Bone marrow (tissue), 2 donors: Measurements from ENCODE around the gene CPNE7.
A peak's percentile ranks its signal among the peaks of the same experiment; 100 is the strongest.

Experiments
- DNase-seq, 2 donors: peaks; one replicate each; lab custom pipeline; 2025; lab: John Stamatoyannopoulos, UW

The CPNE7 gene

DNA sequence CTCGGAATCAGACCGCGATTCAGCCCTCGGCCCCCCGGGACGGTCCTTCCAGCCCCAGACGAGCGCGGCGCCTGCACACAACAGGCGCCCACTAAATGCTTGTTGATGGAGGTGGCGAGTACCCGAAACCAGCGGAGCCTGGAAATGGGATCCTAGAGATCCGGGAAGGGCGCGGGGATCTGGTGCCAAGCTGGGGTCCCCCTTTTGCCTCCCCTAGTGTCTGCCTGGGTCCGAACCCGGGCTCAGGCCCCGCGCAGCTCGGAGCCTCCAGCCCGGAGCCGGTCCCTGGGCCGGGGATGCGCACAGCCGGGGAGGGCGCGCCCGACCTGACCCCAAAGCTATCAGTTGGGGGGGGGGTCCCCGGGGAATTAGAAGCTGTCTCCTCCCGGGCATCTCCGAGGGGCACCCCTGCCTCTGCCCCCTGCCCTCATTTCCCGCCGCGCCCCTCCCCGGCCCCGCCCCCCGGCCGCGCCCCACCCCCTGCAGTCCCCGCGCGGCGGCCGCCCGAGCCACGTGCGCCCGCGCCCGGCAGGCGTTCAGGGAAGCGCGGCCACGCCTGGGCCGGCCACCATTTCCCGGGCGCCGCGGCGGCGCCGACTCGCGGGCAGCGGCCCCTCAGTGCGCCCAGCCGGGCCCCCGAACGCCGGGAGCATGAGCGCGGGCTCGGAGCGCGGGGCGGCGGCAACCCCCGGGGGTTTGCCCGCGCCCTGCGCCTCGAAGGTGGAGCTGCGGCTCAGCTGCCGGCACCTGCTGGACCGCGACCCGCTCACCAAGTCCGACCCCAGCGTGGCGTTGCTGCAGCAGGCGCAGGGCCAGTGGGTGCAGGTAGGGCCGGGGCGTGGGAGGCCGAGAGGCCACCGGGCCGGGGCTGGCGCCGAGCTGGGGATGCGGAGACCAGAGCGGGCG, at the start of gene CPNE7:
Gene CPNE7, plus strand, starts transcription at position 512 of the 906 bp plus-strand sequence. Its CDS starts 140 bp downstream, at position 652.
- DNase-seq = no peak

DNA sequence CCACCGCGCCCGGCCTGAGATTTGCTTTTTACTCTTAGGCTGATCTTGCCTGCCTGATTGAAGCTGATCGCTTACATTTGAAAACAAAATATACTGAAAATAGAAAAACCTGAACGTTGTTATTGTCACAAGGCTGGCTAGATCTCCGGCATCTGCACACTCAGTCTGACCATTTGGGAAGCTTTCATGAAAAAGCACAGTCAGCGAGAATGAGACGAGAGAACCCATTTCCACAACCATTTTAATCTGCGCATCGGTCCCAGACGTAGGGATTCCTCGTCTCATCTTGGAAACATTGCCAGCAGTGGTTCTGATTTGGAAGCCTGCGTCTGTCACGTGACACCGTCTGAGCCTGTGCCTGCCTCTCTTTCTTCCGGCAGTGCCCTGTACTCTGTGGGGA, 46.5 kb upstream of the CPNE7 start:
- DNase-seq = no peak

DNA sequence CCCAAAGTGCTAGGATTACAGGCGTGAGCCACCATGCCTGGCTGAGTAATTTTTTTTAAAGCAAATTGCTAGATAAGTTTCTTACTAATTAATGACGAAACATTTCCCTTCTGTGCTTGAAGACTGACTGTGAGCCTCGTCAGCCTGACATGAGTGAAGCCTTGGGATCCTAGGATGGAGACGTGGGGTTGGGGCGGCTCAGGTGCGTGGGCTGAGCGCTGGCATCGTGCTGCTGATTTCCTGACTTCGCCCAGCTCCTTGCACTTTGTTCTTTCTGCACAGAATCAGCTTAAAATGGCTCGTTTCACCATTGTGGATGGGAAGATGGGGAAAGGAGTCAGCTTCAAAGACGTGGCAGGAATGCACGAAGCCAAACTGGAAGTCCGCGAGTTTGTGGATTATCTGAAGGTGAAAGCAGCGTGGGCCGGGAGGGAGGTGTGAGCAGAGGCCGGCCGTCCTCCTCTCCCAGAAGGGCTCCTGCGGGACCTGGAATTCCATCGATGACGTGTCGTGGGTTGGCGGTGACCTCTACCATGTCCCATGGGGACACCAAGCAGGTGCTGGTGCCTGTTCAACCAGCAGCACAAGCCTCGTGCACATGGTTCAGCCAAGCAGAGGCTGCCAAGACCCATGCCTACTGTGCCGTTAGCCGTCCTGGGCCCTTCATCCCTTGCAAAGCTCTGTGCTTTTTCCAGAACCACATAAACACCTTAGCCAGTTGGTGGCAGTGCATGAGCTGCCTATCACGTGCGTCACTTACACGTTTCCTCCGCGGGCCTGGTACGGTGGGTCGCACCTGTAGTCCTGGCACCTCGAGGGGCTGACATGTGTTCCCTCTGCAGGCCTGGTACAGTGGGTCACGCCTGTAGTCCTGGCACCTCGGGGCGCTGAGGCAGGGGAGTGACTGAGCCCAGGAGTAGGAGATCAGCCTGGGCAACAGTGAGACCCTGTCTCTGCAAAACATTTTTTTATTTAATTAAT, 44.9 kb upstream of the CPNE7 start:
- DNase-seq = no peak

DNA sequence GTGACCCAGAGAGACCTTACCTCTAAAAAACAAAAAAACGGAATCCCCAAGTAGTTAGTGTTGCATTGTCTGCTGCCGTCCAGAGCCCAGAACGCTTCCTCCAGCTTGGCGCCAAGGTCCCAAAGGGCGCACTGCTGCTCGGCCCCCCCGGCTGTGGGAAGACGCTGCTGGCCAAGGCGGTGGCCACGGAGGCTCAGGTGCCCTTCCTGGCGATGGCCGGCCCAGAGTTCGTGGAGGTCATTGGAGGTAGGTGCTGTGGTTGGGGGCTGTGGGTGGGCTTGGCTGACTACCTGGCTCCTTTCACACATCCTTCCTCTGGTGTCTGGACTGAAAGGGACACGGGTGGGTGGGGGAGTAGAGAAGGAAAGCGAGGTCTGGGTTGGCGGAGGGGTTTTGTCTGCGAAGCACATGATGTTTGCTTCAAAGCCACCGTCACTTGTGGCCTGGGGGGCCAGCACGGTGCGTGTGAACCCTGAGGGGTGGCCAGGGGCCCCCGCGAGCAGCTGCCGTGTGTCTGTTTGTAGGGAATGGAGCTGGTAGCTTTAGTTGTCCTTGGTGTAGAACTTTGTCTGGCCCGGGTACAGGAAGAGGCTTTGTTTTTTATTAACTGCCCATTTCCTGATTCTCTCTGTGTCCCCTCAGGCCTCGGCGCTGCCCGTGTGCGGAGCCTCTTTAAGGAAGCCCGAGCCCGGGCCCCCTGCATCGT, 43.6 kb upstream of the CPNE7 start:
- DNase-seq = no peak

DNA sequence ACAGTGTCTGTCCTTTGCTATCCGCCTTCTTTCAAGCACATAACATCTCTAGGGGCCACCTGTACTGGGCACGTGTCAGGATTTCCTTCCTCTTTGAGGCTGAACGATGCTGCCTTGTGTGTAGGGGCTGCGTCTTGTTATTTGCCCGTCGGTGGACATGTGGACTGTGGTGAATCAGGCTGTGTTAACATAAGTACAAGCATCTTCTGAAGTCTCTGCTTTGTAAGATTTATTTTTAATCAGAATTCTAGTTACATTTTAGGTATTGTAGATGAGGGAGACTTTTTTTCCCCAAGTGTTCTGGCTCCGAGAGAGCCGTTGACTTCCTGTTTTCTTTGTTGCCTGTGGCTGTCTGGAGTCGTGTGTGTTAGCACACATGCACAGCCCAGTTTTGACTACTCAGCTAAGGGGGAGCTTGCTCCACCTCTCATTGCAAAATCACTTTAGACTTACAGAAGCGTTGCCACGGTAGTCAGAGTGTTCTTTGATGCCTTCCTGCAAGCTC, 41.3 kb upstream of the CPNE7 start:
- peak; percentile 41 to 95 for DNase-seq

DNA sequence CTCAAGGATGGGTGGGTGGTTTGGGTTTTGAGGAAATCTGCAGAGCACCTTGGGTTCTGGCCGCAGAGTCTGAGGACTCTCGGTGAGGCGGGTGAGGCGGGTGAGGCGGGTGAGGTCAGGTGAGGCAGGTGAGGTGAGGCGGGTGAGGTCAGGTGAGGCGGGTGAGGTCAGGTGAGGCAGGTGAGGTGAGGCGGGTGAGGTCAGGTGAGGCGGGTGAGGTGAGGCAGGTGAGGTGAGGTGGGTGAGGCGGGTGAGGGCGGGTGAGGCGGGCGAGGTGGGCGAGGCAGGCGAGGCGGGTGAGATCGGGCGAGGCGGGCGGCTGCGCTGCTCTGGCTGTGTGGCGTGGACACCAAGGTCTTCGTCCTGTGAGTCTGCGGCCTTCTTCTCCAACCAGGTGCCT, 39.2 kb upstream of the CPNE7 start:
- DNase-seq = no peak

DNA sequence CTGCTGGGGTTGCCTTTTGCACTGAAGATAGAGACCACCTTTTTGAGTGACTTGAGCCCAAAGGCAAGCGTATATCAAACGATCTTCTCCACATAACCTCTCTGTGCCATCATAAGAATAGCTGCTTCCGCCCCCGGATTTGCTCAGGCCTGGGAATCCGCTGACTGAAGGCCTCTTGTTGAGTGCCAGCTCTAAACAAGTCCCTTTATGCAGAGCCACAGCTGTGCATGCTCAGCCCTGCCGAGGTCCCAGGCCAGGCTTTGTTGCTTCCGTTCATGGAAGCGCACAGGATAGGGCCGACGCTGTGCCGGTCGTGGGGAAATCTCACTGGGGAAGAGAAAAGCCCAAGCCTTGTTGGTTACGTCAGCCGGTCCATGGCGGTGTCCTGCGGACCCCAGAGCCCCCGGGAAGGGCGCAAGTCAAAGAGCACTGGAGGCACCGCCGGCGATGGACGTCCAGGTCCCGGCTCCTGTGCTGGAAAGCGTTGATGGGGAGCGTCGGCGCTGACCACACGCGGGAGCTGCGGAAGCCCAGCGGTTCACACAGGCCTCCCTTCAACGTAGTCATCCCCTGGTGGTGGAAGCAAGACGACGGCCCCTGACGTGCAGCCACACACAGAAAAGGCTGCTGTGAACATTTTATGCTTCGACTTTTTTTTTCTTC, 38.5 kb upstream of the CPNE7 start:
- DNase-seq = no peak

DNA sequence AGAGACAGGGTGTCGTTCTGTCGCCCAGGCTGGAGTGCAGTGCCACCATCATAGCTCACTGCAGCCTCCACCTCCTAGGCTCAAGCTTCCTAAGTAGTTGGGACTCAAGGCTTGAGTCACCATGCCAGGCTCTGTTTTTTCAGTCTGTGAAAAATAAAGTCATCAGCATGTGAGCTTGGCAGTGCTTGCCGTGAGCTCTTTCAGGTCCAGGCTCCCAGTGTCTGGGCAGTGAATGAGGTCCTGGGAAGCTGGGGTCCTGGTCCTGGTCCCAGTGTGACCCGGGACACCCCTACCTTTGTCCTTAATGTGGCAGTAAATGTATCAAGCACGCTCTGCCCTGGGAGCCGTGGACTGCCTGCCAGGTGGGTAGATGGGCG, 38.0 kb upstream of the CPNE7 start:
- DNase-seq = no peak

DNA sequence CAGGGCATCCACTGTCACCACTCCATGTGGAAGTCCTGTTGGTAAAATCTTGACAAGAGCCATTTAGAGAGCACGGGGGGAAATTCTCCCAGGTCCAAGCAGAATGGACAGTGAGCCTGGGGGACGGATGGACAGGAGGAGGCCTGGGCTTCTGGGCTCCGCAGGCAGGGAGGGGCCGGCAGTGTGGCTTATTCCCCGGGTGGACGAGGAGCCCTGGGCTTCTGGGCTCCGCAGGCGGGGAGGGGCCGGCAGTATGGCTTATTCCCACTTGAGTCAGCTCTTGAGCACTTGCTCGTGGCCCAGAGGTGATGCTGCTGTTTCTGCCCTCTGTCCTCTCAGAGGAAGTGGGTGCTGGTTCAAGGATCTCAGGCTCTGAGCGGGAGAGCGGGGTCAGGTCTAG, 37.3 kb upstream of the CPNE7 start:
- DNase-seq = no peak

DNA sequence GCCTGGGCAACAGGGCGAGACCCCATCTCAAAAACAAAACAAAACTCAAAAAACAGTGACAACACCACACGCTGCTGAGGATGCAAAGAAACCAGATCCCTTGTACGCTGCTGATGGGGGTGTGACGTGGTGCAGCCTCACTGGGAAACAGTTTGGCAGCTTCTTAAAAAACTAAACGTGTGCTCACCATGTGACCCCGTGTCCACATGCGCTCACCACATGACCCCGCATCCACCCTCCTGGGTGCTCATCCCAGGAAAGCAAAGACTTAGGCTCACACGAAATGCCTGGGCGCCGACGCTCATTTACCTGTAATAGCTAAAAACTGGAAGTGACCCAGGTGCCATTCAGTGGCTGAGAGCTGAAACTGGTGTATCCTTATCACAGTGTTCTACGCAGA, 35.0 kb upstream of the CPNE7 start:
- DNase-seq = no peak

DNA sequence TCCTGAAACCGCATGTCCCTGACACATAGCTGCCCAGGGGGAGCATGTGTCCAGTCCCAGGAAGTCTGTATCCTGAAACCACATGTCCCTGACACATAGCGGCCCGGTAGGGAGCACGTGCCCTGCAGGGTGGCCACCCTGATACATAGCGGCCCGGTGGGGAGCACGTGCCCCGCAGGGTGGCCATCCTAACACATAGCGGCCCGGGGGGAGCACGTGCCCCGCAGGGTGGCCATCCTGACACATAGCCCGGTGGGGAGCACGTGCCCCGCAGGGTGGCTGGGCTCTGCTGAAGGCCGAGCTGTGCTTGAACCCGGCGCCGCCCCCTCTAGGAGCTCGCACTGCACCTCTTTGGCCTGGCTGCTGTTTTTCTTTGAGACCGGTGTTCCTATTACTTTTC, 33.8 kb upstream of the CPNE7 start:
- DNase-seq = no peak

DNA sequence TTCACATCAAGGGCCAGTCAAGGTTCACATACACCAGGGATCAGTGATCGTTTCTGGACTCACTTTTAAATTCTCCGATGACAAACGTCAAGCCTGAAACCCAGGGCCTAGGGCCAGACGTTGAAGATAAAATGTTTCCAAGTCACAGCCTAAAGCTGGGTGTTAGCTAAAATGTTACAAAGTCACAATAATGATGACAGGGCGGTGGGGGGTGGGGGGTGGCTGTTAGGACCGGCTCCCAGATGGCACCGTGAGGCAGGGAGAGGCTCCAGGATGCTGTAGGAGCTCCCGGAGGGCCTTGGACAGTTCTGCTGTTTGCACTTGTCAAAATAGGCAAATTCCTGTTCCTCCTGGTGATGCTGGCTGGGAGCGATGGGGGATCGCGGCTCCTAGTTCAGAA, 31.4 kb upstream of the CPNE7 start:
- DNase-seq = no peak

DNA sequence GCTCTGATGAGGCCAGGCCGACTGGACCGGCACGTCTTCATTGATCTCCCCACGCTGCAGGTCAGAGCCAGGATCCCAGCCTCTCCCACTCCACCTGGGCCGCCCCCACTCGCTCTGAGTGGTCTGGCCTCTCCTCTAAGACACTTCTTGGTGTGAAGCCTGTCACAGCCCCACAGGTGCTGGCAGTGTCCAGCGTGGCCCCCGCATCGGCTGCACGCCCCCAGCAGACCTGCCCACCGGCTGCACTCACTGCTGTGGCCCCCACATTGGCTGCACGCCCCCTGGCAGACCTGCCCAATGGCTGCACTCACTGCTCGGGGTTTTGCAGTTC, 30.9 kb upstream of the CPNE7 start:
- no peak for DNase-seq

DNA sequence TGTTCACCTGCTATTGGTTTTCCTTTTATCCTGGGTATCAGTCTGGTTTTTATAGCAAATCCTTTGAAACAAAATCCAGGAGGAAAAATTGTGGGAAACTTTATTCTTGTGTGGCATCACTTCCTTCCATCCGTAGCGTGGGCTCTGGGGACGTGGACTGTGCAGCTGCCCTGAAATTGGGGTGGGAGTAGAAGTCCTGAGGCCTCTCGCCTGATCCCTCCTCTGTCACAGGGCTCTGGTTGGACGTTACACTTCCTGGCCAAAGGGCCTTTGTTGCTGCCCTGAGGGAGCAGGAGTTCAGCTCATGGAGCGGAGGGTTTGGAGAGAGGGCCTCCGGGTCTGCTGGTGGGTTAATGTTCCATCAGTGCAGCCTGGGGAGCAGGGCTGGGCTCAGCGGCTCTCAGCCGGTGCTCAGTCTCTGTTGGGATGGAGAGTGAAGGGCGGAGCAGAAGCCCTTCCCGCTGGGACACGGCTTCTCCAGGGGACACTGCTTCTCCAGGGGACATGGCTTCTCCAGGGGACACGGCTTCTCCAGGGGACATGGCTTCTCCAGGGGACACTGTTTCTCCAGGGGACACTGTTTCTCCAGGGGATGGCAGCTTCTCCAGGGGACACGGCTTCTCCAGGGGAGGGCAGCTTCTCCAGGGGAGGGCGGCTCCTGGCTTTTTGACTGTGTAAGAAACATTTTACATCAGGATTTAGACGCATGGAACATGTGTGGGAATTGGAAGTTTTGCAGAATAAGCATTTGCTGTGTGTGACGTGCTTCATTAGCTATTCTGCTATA, 30.3 kb upstream of the CPNE7 start:
- DNase-seq = no peak

DNA sequence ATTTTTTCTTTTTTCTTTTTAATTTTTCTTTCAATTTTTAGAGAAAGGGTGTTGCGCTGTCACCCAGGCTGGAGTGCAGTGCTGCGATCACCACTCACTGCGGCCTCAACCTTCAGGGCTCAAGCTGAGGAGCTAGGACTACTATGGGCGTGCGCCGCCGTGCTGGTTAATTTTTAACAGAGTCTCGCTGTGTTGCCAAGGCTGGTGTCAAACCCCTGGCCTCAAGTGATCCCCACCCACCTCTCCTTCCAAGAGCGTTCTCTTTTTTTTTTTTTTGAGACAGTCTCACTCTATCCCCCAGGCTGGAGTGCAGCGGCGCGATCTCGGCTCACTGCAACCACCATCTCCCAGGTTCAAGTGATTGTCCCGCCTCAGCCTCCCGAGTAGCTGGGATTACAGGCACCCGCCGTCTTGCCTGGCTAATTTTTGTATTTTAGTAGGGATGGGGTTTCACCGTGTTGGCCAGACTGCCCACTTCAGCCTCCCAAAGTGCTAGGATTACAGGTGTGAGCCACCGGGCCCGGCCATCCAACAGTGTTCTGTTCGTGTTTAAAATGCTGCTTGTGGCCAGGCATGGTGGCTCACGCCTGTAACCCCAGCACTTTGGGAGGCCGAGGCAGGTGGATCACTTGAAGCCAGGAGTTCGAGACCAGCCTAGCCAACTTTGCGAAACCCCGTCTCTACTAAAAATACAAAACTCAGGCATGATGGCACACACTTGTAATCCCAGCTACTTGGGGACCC, 29.6 kb upstream of the CPNE7 start:
- no peak for DNase-seq

DNA sequence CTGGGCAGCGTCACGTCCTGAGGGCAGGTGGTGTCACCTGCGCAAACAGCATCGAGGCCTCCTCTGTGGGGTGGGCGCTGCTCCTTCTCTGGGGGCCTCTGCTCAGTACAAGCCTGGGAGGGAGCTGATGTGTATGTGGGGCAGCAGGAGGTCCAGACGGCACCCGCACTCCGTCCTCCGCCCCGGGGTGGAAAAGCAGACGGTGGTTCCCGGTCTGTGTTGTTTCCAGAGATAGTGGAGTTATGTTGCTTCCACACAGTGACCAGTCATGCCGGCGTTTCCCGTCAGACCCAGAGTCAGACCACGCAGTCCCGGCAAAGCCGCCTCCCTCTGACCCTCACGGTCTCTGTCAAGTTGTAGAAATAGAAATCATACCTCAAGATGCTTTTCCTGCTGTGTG, 28.8 kb upstream of the CPNE7 start:
- DNase-seq = no peak

DNA sequence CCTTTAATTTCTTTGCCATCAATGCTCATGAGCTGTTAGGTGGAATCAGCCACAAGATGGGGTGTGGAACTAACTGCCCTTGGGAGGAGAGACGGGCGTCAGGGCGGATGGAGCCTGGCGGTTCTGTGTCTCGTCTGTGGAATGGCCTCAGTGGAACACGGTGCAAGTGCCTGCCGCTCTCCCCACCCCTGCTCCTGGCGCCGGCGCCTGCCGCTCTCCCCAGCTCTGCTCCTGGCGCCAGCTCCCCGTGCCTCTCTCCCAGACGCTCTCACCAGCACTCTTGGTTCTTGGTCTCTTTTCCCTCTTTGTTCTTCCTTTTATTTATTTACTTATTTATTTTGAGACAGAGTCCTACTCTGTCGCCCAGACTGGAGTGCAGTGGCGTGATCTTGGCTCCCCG, 28.3 kb upstream of the CPNE7 start:
- DNase-seq = no peak

DNA sequence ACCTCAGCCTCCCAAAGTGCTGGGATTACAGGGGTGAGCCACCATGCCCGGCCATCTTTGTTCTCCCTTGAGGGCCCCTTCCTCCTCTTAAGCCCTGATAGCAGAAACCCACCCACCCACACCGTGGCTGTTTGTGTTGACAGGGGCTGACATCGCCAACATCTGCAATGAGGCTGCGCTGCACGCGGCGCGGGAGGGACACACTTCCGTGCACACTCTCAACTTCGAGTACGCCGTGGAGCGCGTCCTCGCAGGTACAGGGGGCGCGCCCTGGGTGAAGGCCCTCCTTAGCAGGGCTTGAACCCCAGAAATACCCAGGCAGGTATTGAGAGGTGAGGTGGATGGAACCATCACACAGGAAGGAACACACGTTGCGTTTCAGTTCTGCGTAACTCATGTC, 27.7 kb upstream of the CPNE7 start:
- DNase-seq = no peak

DNA sequence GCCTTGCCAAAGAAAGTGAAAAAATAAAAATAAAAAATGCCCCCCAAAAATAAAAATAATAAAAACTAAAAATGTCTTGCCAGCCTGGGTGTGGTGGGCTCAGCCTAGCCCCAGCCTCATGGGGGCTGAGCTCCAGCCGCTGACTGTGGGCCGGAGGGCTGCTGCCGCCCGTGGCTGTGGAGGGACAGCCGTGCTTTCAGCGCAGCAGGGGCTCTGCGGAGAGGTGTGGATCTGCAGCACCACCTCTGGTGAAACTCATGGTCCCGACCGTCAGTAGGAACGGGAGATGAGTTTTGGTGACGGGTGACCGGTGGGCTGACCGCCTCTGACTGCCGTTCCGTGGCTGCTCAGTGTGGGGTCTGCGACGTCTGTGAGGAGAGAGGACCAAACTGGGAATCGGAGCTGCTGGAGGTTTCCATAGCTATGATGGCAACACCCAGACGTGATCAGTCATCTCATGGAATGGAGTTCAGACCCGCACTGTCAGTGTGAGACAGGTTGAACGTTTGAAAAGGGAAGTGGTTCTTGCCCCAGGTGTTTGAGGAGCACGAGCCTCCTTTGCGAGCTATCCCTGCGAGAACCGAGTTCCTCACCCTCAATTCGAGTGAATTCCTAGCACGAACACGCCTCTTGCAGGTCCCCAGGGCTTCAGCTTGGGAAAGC, 27.1 kb upstream of the CPNE7 start:
- no peak for DNase-seq
